H9 (cell line): ENCODE data around the gene CCDC157. TPM values are rescaled to one million over a fixed set of nuclear protein-coding genes. Genes with fewer than 3 reads are reported as not detected.

Experiments
- DNase-seq: peaks from one replicate; pipeline ENCODE4 v3.0.0-alpha.2; 2017
- H2AFZ ChIP-seq: one replicate; pipeline ENCODE4 v1.6.1; 2013; ENCODE audit warnings: mild to moderate bottlenecking, low read length, control low read depth, moderate library complexity
- H2AK5ac ChIP-seq: 2 replicates; pipeline ENCODE4 v1.6.1; 2013; ENCODE audit warnings: low read length, control low read depth, mixed read lengths; ENCODE audit not compliant: insufficient read length
- H2BK120ac ChIP-seq: one replicate; pipeline ENCODE4 v1.6.1; 2013; ENCODE audit warnings: low read depth, mild to moderate bottlenecking, low read length, control low read depth, inconsistent platforms; ENCODE audit not compliant: poor library complexity, severe bottlenecking
- H2BK12ac ChIP-seq: 2 replicates; pipeline ENCODE4 v1.6.1; 2013; ENCODE audit warnings: low read length, control low read depth, mixed read lengths, low read depth; ENCODE audit not compliant: insufficient read length
- H2BK15ac ChIP-seq: 2 replicates; pipeline ENCODE4 v1.6.1; 2013; ENCODE audit warnings: low read depth, low read length, control low read depth
- H2BK20ac ChIP-seq: one replicate; pipeline ENCODE4 v1.6.1; 2013; ENCODE audit warnings: low read depth, mild to moderate bottlenecking, low read length, control low read depth, inconsistent platforms; ENCODE audit not compliant: poor library complexity, severe bottlenecking
- H2BK5ac ChIP-seq: 2 replicates; pipeline ENCODE4 v1.6.1; 2013; ENCODE audit warnings: low read length, control low read depth, mixed read lengths; ENCODE audit not compliant: insufficient read length
- H3K14ac ChIP-seq: 2 replicates; pipeline ENCODE4 v1.6.1; 2013; ENCODE audit warnings: low read length, control low read depth; ENCODE audit not compliant: insufficient read depth
- H3K18ac ChIP-seq: 2 replicates; pipeline ENCODE4 v1.6.1; 2013; ENCODE audit warnings: low read depth, mild to moderate bottlenecking, mixed read lengths, low read length, control low read depth; ENCODE audit not compliant: insufficient read length
- H3K23ac ChIP-seq: 2 replicates; pipeline ENCODE4 v1.6.1; 2013; ENCODE audit warnings: low read length, control low read depth, mixed read lengths, low read depth; ENCODE audit not compliant: insufficient read length
- H3K23me2 ChIP-seq: 2 replicates; pipeline ENCODE4 v1.6.1; 2013; ENCODE audit warnings: low read depth, mild to moderate bottlenecking, mixed read lengths, low read length, control low read depth; ENCODE audit not compliant: insufficient read length, poor library complexity, severe bottlenecking
- H3K27ac ChIP-seq: 2 replicates; pipeline ENCODE4 v1.5.1; 2013; ENCODE audit warnings: low read length, control low read depth, mixed read lengths, low read depth; ENCODE audit not compliant: insufficient read length
- H3K27me3 ChIP-seq: 2 replicates; pipeline ENCODE4 v1.6.1; 2013; ENCODE audit warnings: low read length, control low read depth, inconsistent platforms; ENCODE audit not compliant: insufficient read depth
- H3K4ac ChIP-seq: 2 replicates; pipeline ENCODE4 v1.6.1; 2013; ENCODE audit warnings: low read depth, mild to moderate bottlenecking, control low read depth, inconsistent platforms, low read length, moderate library complexity
- H3K4me1 ChIP-seq: 2 replicates; pipeline ENCODE4 v1.6.1; 2013; ENCODE audit warnings: low read length, control low read depth, inconsistent platforms; ENCODE audit not compliant: insufficient read depth
- H3K4me2 ChIP-seq: 2 replicates; pipeline ENCODE4 v1.6.1; 2013; ENCODE audit warnings: low read length, control low read depth, mixed read lengths; ENCODE audit not compliant: insufficient read length, insufficient read depth
- H3K56ac ChIP-seq: 2 replicates; pipeline ENCODE4 v1.6.1; 2013; ENCODE audit warnings: low read depth, mild to moderate bottlenecking, mixed read lengths, low read length, control low read depth; ENCODE audit not compliant: insufficient read length
- H3K79me1 ChIP-seq: 2 replicates; pipeline ENCODE4 v1.6.1; 2013; ENCODE audit warnings: low read depth, mild to moderate bottlenecking, moderate library complexity, low read length, control low read depth, inconsistent platforms; ENCODE audit not compliant: insufficient read depth, poor library complexity, severe bottlenecking
- H3K79me2 ChIP-seq: 2 replicates; pipeline ENCODE4 v1.6.1; 2013; ENCODE audit warnings: low read length, control low read depth, inconsistent platforms; ENCODE audit not compliant: insufficient read depth
- H3K9ac ChIP-seq: 2 replicates; pipeline ENCODE4 v1.6.1; 2013; ENCODE audit warnings: low read length, control low read depth, mixed read lengths; ENCODE audit not compliant: insufficient read length; ENCODE audit errors: extremely low read depth
- H3K9me3 ChIP-seq: one replicate; pipeline ENCODE4 v1.6.1; 2013; ENCODE audit warnings: low read depth, low read length, inconsistent platforms; ENCODE audit not compliant: control insufficient read depth
- H3T11ph ChIP-seq: one replicate; pipeline ENCODE4 v1.6.1; 2013; ENCODE audit warnings: mild to moderate bottlenecking, low read length, control low read depth, inconsistent platforms
- H4K20me1 ChIP-seq: one replicate; pipeline ENCODE4 v1.6.1; 2013; ENCODE audit not compliant: control insufficient read depth, insufficient read length, insufficient read depth
- H4K5ac ChIP-seq: 2 replicates; pipeline ENCODE4 v1.6.1; 2013; ENCODE audit warnings: low read depth, mild to moderate bottlenecking, mixed read lengths, low read length, control low read depth; ENCODE audit not compliant: insufficient read length
- H4K8ac ChIP-seq: replicated peaks from 2 replicates; pipeline ENCODE4 v1.6.1; 2013; ENCODE audit warnings: low read length, control low read depth, mixed read lengths, low read depth; ENCODE audit not compliant: insufficient read length
- H4K91ac ChIP-seq: 2 replicates; pipeline ENCODE4 v1.6.1; 2013; ENCODE audit warnings: low read depth, mild to moderate bottlenecking, moderate library complexity, mixed read lengths, low read length, control low read depth; ENCODE audit not compliant: insufficient read length
- H3K27ac Mint-ChIP-seq, 3 experiments: 2 replicates in 2 of 3; 3 replicates in 1 of 3; pipeline ENCODE4 v1.8.0; 2020 to 2021; ENCODE audit warnings: mixed read lengths in 3 of 3, mild to moderate bottlenecking in 1 of 3, moderate library complexity in 1 of 3
- H3K27me3 Mint-ChIP-seq: 2 replicates; pipeline ENCODE4 v1.8.0; 2021; ENCODE audit warnings: low read depth, mild to moderate bottlenecking, moderate library complexity, mixed read lengths
- H3K36me3 Mint-ChIP-seq, 3 experiments: 2 replicates in 2 of 3; 3 replicates in 1 of 3; pipeline ENCODE4 v1.8.0; 2020 to 2021; ENCODE audit warnings: low read depth in 3 of 3, mixed read lengths in 3 of 3; ENCODE audit not compliant: insufficient read depth in 1 of 3
- H3K4me1 Mint-ChIP-seq, 2 experiments: 2 replicates each; pipeline ENCODE4 v1.8.0; 2020; ENCODE audit warnings: mixed read lengths in 2 of 2
- H3K4me3 Mint-ChIP-seq, 2 experiments: 2 replicates in 1 of 2; 3 replicates in 1 of 2; pipeline ENCODE4 v1.8.0; 2020 to 2021; ENCODE audit warnings: mild to moderate bottlenecking in 2 of 2, mixed read lengths in 2 of 2, moderate library complexity in 1 of 2
- H3K9me3 Mint-ChIP-seq, 2 experiments: 2 replicates in 1 of 2; 3 replicates in 1 of 2; pipeline ENCODE4 v1.8.0; 2020; ENCODE audit warnings: mild to moderate bottlenecking in 2 of 2, mixed read lengths in 2 of 2, moderate library complexity in 1 of 2
- CTCF ChIP-seq: fragments of 200-600 bp; sonication (generic); conservative IDR thresholded peaks from 3 replicates; pipeline ENCODE4 v1.8.0; 2021; ENCODE audit warnings: antibody characterized with exemption, mild to moderate bottlenecking
- WGBS: extraction: QIAGEN DNeasy Blood & Tissue Kit; methylation state at CpG from one replicate; pipeline ENCODE4 v1.1.7; 2013; ENCODE audit warnings: missing lambda C conversion rate, low lambda C conversion rate, mixed read lengths; ENCODE audit not compliant: insufficient read length; ENCODE audit errors: extremely low coverage; 5-methylcytosine and 5-hydroxymethylcytosine counted together
- total RNA-seq: library from RNA; stranded (reverse); gene quantifications from 2 replicates; pipeline ENCODE4 v1.2.1, GENCODE V29; 2021

CCDC157 gene
- total RNA-seq, 1 experiment from 2014 or later, result 4.3 TPM

GRCh38 chr22:30422481-30423300, 65.9 kb downstream of the CCDC157 start:
- no peaks in the 10 kb centered on the region for H3K9me3 Mint-ChIP-seq
- Histone ChIP-seq H3K4me1 (peaks cover 7% of the 10 kb centered on the region; the same call in 1 of the 2 replicates), H3K14ac (peak overlapping the region; percentile 85; the same call in 1 of the 2 replicates), H3K79me2 (no peaks in the 10 kb centered on the region), H3K56ac (no peak overlapping the region), H2BK120ac (no peak overlapping the region), H3K79me1 (no peaks in the 10 kb centered on the region), H3K4me2 (peak overlapping the region; percentile 83), H2BK12ac (no peak overlapping the region), H3K23ac (no peak overlapping the region), H4K5ac (no peak overlapping the region), H4K91ac (peak overlapping the region; percentile 15), H3K27me3 (no peaks in the 10 kb centered on the region), H2BK15ac (no peak overlapping the region), H2BK5ac (no peak overlapping the region), H3K18ac (peak overlapping the region; percentile 62), H3K9ac (peak overlapping the region; percentile 67), H2AFZ (no peak overlapping the region), H4K20me1 (no peaks in the 10 kb centered on the region), H3T11ph (no peak overlapping the region), H3K9me3 (no peaks in the 10 kb centered on the region), H2BK20ac (no peak overlapping the region), H4K8ac (no peak overlapping the region), H3K27ac (peak overlapping the region; percentile 29), H3K23me2 (peaks cover 21% of the 10 kb centered on the region), H2AK5ac (no peak overlapping the region), H3K4ac (no peak overlapping the region)
- H3K36me3 Mint-ChIP-seq, result peaks cover 8 to 44% (median 42%) of the 10 kb centered on the region in 3 experiments; a peak in 6 of 7 replicates
- peaks cover 31 to 37% of the 10 kb centered on the region in 2 experiments for H3K4me1 Mint-ChIP-seq
- no peaks in the 10 kb centered on the region; the same call in 1 of the 2 replicates for H3K27me3 Mint-ChIP-seq
- peak overlapping the region; percentile 87 to 93 for H3K4me3 Mint-ChIP-seq
- peak overlapping the region; percentile 90 to 96 (median 95) for H3K27ac Mint-ChIP-seq
- peak; percentile 76 for DNase-seq
- no peak for TF ChIP-seq CTCF
- no CpG with 5 or more reads among the region's 18 CpGs for WGBS
